OCI-M1 (cell line): Measurements from ENCODE around the gene DNAI2.
"Not testable (repeated sequence)": the region's sequence is repeated elsewhere in the genome, so short reads cannot be mapped to it uniquely, and the experiment has no call there.

Experiments used
- DNase-seq: peaks from one replicate; lab custom pipeline; 2025; lab: John Stamatoyannopoulos, UW

Gene DNAI2

DNA sequence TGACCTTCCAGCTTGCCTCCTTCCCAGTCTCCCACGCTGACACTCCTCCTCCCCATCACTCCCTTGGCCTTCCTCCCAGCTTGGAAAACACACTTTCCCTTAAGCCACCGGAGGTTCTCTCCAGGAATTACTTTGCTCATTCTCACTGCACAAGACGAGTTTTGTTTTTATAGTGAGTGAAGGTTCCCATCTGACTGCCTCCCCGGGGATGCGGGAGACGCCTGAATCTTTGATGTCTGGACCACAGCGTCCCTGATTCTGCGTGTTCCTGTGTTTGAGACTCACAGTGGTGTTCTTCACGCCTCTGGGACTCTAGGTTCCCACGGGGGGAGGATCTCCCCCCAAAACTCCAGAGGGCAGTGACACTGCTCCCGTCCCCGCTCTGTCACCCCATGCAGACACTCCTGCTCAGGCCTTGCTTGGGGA is 2.0 kb downstream of the DNAI2 start:
- DNase-seq: no peak

DNA sequence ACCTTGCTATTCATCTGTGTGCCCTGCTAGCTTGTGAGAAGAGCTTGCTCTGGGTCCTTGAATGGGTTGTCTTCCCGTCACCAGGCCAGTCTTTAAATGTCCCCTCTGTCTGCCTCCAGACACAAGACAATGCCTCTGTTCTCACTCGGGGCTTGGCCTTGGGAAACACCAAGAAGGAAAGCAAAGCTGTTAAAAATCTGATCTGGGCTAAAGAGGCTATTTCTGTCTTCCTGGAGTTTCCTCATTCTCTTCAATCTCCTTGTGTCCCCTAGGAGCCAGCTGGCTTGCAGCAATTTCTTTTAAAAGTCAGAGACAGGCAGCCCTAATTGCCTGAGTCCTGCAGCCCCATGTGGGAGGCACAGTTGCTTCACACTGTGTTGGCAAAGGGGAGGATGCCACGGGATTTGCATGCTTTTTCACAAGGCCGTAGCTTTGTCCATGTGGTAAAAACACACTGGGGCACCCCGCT is 2.5 kb downstream of the DNAI2 start:
- no peak for DNase-seq

DNA sequence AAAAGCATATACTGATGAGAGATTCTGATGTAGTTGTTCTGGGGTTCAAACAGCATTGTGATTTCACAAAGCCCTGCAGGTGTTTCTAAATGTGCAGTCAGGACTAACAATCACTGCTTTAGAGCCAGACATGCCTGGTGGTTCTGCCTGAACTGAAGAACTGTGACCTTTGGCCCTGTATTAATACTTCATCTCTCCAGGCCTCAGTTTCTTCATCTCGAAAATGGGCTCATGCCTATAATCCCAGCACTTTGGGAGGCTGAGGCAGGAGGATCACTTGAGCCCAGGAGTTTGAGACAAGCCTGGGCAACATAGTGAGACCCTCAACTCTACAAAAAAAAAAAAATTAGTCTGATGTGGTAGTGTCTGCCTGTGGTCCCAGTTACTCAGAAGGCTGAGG is 3.9 kb downstream of the DNAI2 start:
- no peak for DNase-seq

DNA sequence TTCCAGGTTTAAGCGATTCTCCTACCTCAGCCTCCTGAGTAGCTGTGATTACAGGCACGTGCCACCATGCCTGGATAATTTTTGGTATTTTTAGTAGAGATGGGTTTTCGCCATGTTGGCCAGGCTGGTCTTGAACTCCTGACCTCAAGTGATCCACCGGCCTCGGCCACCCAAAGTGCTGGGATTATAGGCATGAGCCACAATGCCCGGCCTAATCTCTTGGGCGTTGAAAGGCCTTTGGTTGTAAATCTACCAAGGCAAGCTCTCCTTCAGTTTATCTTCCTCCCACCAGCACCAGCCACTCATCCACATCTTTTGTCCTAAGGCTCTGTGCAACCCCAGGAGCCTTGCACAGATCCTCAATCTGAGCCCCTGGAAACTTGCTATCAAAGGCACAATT is 5.6 kb downstream of the DNAI2 start:
- not testable (repeated sequence) for DNase-seq

DNA sequence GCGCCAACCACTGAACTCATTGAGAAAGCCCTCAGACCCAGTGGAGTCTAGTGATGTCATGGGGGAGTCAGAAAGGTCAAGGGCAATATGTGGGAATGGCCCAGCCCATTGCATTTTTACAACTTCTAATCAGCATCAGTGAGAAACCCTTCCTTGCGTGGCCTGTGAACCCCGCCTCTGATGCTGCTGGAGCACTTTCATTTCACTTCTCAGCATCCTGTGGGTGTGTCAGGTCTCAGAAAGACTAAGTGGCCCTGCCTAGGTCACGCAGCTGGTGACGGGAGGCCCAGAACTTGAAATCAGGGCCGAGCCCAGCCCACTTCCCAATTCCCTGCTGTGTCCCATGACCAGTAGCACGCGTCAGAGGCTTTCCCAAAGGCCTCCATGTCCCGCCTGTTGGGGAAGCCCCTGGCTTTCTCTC is 6.1 kb downstream of the DNAI2 start:
- DNase-seq: no peak

DNA sequence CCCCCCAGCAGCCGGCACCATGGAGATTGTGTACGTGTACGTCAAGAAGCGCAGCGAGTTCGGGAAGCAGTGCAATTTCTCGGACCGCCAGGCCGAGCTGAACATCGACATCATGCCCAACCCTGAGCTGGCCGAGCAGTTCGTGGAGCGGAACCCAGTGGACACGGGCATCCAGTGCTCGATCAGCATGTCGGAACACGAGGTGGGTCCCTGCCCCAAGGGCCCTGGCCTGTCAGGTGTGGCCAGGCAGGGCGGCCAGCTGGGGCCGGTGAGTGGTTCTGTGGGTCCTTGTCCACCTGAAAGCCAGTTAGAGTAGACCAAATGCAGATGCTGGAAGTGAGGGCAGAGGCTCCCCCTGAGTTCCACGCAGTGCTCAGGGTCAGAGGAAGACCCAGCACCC is 7.8 kb downstream of the DNAI2 start:
- no peak for DNase-seq

DNA sequence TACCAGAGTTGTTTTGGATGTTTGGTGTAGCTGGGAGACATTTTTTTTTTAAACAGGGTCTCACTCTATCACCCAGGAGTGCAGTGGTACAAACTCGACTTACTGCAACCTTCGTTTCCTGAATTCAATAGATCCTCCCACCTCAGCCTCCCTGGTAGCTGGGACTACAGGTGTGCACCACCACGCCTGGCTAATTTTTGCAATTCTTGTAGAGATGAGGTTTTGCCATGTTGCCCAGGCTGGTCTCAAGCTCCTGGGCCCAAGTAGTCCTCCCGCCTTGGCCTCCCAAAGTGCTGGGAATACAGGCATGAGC is 8.2 kb downstream of the DNAI2 start:
- DNase-seq: not testable (repeated sequence)

DNA sequence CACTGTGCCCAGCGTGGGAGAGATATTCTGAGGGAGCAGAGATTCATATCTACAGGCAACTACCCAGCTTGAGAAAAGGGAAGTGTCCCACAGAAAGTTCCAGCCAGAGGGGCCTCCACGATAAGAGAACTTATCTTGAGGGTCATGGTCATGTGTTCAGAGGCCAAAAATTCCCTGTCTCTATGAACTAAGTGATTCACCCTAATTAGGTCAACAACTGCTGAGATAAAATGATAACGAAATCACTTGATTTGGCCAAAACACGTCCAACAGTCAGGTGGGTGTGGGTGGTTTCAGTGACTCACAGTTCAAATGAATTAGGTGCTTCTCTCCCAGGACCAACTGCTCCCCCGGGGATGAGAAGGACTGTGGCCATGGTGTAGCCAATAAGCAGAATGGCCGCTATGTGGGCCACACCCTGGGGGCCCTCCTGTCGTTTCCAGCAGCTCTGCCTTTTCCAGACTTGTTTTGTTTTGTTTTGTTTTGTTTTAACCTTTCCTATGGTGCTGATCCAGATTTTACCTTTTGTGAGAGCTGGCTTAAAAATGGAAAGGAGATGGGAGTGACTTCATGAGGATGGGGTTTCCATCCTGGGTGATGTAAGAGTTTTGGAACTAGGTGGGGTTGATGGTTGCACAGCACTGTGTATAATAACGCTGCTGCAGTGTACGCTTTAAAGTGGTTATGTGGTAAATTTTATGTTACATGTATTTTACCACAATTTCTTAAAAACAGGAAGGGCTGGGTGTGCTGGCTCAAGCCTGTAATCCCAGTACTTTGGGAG is 8.7 kb downstream of the DNAI2 start:
- peak; percentile 91 for DNase-seq

DNA sequence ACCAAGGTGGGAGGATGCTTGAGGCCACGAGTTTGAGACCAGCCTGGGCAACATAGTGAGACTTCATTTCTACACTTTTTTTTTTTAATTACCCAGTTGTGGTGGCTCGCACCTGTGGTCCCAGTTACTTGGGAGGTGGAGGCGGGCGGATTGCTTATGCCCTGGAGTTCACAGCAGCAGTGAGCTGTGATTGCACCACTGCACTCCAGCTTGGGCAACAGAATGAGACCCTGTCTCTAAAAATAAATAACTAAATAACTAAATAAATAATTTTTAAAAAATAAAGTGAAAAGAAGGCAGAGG is 9.3 kb downstream of the DNAI2 start:
- DNase-seq: no peak

DNA sequence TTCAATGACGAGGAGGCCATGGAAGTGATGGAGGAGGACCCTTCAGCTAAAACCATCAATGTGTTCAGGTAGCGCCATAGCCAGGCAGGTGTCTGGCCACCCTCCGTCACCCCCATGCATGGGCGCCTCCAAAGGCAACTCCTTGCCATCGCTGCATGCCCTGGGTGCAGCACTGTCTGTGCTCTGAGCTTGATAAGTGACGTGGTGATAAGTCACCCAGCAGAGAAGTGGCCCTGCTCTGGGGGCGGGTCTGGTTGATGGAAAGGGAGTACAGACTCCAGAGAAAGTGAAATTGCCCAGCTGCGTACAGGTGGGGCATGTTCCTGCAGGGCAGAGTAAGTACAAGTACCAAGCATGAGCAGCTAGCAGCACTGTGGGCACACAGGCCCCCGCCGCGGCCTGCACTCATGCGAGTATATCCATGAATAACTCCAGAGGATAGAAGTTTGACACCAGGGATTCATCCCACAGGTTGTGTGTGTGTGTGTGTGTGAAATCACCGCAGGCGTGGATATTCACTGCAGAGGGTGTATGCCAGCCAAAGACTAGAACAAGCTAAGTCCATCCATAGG is 13.1 kb downstream of the DNAI2 start:
- DNase-seq: peak; percentile 21

DNA sequence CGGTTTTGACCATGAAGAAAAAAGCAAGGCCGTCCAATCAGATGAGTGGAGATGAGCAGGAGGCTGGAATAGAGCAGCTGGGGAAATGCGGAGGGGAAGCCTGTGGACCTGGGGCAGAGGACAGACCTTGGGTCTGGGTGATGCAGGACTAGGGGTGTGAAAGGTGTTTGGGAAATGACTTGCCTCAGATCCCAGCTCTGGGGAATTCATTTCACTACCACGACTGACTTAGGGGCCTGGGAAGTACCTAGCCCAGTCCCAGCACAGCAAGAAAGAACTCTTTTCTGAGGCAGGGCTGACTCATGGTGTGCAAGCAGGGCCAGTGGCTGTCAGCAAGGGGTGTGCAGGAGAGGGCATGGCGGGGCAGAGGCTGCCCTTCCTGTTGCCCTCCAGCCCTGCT is 14.8 kb downstream of the DNAI2 start:
- DNase-seq: no peak

DNA sequence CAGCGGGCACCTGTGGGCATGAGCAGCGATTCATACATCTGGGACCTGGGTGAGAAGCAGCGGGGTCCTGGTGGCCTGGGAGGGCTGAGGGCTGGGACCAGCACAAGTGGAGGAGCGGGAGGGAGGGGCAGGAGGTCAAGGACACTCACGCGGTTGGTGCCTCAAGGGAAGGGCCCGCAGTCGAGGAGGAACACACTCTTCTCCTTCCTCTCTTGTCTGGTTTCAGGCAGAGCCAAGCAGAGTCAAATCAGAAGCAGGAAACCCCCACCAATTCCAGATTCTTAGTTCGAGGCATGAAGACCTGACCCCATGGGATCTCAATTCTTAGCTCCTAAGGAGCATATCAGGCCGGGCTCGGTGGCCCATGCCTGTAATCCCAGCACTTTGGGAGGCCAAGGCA is 15.7 kb downstream of the DNAI2 start:
- no peak for DNase-seq

DNA sequence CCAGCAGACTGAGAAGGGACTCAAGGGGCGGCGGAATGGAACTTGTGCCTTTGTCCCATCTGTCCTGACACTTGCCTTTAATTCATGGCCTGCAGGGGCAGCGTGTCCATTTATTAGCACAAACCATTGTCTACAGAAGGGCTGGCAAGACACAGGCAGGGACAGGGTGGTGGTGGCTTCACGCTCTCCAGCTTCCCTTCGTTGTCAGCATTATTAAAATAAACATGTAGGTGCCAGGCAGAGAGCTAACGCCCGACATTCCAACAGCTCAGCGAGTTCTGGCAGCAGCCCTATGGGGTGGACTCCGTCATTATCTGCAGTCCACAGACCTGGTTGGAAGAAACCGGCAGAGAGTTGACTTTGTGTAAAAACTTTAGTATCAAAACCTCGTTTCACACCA is 16.3 kb downstream of the DNAI2 start:
- DNase-seq: no peak

DNA sequence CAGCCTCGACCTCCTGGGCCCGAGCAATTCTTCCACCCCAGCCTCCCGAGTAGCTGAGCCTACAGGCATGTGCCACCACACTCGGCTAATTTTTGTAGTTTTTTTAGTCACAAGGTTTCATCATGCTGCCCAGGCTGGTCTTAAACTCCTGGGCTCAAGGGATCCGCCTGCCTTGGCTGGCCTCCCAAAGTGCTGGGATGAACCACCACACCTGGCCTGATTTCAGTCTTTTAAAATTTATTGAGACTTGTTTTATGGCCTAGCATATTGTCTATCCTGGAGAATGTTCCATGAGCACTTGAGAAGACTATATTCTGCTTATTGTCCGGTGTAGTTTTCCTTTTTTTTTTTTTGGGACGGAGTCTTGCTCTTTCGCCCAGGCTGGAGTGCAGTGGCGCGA is 18.5 kb downstream of the DNAI2 start:
- no peak for DNase-seq

DNA sequence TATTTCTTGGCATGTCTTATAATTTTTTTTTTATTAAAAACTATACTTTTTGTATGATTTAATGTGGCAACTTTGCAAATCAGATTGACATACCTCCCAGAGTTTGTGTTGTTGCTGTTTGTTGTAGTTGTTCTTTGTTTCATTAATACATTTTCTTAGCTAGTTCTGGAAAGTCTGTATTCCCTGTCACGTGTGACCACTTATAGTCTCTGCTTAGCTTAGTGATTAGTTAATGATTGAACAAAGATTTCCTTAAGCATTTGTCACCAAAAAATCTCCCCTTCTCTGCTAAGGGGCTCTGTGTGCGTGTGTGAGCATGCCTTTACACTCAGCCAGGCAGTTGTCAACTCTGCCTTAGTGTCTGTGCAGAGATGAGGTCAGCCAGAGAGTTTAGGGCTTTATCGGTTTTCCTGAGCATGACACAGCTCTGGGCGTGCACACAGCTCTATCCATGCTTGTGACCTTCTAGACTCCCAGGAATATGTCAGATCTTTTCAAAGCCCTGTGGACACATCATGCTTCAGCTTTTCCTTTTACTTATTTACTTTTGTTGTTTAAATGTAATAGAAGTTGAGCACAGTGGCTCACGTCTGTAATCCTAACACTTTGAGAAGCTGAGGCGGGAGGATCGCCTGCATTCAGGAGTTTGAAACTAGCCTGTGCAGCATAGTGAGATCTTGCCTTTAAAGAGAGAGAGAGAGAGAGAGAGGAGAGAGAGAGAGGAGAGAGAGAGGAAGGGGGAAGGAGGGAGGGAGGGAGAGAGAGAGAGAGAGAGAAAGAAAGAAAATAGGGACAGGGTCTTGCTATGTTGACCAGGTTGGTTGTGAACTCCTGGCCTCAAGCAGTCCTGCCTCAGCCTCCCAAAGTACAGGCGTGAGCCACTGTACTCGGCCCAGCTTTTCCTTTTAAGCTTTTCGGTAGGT is 21.9 kb downstream of the DNAI2 start:
- peak; percentile 78 for DNase-seq

DNA sequence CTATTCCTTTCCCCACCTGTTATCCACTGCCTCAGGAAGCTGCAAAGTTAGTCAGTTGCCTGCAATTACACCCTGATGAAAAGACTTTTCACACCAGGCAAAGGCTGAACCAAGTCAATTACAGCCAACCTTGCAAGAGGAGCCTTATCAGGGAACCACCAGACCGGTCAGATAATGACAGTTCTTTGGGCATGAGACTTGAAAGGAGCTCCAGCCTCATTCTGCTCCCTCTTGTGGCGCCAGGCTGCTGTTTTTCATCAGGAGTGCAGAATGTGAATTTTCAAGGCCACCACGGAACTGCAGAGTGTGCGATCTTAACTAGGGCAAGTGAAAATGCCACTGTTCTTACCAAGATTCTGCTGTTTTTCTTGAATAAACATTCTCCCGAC is 22.5 kb downstream of the DNAI2 start:
- DNase-seq: peak; percentile 96

DNA sequence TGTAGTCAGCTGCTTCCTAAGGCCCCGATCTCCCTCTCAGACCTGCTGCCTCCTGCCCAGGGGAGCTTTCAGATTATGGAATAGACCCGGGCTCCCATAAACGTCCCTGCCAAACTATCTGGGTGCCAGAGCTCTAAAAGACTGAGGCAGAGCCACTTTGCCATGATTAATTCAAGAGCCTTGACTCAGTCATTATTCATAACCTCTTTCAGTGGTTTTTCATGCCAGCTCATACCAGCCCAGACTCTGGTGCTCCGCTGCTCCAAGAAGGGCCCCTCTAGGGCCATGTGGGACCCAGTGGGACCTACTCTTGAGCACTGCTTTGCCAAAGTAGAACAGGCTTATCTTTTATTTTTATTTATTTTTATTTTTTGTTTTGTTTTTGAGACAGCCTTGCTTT is 23.9 kb downstream of the DNAI2 start:
- DNase-seq: no peak

DNA sequence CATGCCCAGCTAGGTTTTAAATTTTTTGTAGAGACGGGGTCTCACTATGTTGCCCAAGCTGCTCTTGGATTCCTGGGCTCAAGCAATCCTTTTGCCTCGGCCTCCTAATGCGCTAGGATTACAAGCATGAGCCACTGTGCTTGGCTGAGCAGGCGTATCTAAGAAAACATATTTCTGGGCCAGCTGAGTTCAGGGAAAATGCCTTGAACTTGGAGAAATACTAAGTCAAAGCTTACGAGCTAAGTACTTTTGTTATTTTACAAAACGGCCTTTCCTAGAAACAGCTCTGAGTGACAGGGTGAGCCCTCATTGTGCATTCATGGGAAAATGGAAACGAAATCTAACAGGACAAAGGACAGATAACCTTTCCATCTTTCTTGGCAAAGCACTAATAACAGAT is 24.7 kb downstream of the DNAI2 start:
- no peak for DNase-seq

DNA sequence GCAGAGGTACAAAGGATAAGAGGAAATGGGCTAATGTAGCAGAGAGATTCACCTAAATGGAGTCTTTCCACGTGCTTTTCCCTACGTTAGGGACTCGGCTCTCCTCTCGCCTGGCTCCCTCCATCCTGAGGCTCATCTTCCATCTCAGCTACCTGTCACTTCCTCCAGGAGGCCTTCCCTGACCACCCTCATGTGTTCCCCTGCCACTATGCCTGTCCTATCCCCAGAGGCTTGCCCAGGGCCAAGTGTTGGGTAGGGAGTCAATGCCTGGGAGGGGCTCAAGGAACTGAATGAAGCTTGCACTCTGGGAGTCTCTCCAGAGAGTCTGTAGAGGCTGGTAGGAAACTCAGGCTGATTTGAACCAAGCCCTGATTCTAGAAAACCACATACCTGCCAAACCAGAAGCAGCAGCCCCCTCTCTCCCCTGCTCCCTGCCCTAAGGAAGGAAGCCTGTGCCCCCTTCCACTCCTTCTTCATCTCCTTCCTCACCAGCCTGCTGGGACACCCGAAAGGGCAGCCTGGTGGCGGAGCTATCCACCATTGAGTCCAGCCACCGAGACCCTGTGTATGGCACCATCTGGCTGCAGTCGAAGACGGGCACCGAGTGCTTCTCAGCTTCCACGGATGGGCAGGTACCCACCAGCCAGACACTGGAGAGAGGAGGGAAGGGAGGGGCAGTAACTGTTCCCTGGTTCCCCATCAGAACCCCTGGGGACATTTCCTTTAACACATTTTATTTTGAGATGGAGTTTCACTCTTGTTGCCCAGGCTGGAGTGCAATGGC is 25.4 kb downstream of the DNAI2 start:
- DNase-seq: no peak

DNA sequence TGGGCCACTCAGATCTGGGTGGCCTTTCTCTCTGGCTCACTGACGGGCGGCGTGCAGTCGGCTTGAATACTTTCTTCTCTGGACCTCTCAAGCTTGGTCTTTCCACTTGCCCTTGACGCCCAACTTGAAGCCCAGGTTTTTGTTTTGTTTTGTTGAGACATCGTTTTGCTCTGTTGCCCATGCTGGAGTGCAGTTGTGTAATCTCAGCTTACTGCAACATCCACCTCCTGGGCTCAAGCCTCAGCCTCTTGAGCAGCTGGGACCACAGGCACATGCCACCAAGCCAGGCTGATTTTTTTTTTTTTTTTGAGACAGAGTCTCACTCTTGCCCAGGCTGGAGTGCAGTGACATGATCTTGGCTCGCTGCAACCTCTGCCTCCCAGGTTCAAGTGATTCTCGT is 29.3 kb downstream of the DNAI2 start:
- no peak for DNase-seq

DNA sequence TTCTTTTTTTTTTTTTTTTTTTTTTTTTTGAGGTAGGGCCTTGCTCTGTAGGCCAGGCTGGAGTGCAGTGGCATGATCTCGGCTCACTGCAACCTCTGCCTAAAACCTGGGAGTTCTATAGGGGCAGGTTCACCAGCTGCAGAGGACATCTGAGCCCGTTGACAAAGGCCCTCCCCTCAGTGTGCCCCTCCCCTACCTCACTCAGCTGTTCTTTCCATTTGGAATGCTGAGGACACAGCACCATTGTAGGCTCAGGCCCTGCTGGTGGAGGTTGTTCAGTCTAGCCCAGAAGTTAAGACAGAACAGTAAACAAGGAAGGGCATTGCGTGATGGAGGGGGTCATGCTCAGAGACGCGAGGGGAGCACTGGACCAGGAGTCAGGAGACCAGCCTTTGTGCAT is 30.1 kb downstream of the DNAI2 start:
- DNase-seq: no peak

DNA sequence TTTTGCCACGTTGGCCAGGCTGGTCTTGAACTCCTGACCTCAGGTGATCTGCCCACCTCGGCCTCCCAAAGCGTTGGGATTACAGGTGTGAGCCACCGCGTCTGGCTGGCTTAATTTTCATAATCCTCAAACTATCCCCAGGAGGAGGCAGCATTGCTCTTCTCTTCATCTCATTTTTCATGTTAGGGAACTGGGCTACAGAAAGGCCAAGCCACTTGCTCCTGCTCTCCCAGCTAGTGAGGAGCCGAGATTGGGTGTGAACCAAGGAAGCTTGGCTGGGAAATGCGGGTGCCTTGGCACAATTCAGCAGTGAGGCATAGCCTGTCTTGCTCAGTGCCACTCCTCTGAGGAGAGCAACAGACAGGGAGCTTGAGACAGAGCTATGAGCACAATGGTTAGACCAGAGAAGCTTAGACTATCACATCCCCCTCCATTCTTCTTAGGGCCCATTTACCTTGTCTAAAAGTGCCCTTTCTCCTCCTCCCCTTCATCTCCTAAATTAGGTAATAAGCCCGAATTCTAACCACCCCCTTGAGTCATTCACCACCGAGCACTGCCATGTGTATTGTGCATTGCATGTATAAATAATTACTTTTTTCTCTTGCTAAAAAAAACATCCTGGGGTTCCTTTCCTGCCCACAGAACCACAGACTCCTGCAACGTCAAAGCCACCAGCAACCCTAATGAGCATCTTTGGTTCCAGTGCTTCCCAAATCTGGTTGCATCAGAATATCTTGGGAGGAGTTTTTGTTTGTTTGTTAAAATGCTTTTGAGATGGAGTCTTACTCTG is 32.0 kb downstream of the DNAI2 start:
- DNase-seq: peak; percentile 28
